Uterus (tissue), 2 donors: ENCODE measurements around the gene IL6R.
"Not testable (repeated sequence)": the region's sequence is repeated elsewhere in the genome, so short reads cannot be mapped to it uniquely, and the experiment has no call there.

ENCODE experiments used
- CTCF ChIP-seq, 4 experiments: fragments of 200-600 bp in 2 of 4; fragments of 450-650 bp in 2 of 4; sonication (generic) in 2 of 4; IDR thresholded peaks; one replicate each; pipeline ENCODE4 v1.5.1; 2016 to 2019; ENCODE audit warnings: antibody characterized with exemption in 4 of 4, mild to moderate bottlenecking in 2 of 4, moderate library complexity in 1 of 4
- POLR2A ChIP-seq, 2 donors: fragments of 450-650 bp; IDR thresholded peaks; one replicate each; pipeline ENCODE4 v1.6.1; 2016; ENCODE audit warnings: antibody characterized with exemption in 2 of 2, mild to moderate bottlenecking in 1 of 2, moderate library complexity in 1 of 2

- not testable (repeated sequence) for TF ChIP-seq CTCF, POLR2A (IDR thresholded peaks at IDR 0.05)
Observed at GRCh38 chr1:154373777-154374357, 31.3 kb upstream of the IL6R start.
